PC-9 (cell line): ENCODE results near the gene TRABD2B. TPM values are rescaled to one million over a fixed set of nuclear protein-coding genes. Genes with fewer than 3 reads are reported as not detected.

Experiments used
- BruUV-seq: library from RNA; stranded (reverse); fragments of 400-500 nt; replicated peaks from 2 replicates; lab custom pipeline; 2021; lab: Mats Ljungman, UMichigan
- CTCF ChIA-PET: fragments of 300-600 bp; sonication (Branson Sonifier 250); formaldehyde crosslinking; loops from one replicate; lab custom pipeline; 2022; ENCODE audit warnings: antibody characterized with exemption; lab: Charles Lee
- POLR2A ChIA-PET: fragments of 300-600 bp; sonication (Branson Sonifier 250); formaldehyde crosslinking; loops from one replicate; lab custom pipeline; 2022; ENCODE audit warnings: antibody characterized with exemption; ENCODE audit not compliant: unreplicated experiment; lab: Charles Lee
- DNase-seq, 2 experiments: peaks; one replicate each; pipeline versions ENCODE4 v3.0.0 to v3.0.0-alpha.2; 2015 to 2022; ENCODE audit warnings: mixed read lengths in 1 of 2
- H2AFZ ChIP-seq: fragments of 200-600 bp; sonication (generic); 2 replicates; pipeline ENCODE4 v1.8.1; 2017; ENCODE audit warnings: antibody characterized with exemption
- H3F3A ChIP-seq: fragments of 200-600 bp; sonication (generic); 2 replicates; pipeline ENCODE4 v1.8.1; 2017; ENCODE audit warnings: antibody characterized with exemption, mild to moderate bottlenecking, low read depth; ENCODE audit not compliant: insufficient read depth
- H3K27ac ChIP-seq: fragments of 200-600 bp; sonication (generic); 2 replicates; pipeline ENCODE4 v1.6.1; 2016; ENCODE audit warnings: mixed run types
- H3K27me3 ChIP-seq: fragments of 200-600 bp; sonication (generic); 2 replicates; pipeline ENCODE4 v1.6.1; 2016; ENCODE audit warnings: low read depth, mixed run types; ENCODE audit not compliant: insufficient read depth
- H3K36me3 ChIP-seq: fragments of 200-600 bp; sonication (generic); 2 replicates; pipeline ENCODE4 v1.6.1; 2016; ENCODE audit warnings: low read depth, mixed run types
- H3K4me1 ChIP-seq: fragments of 200-600 bp; sonication (generic); replicated peaks from 2 replicates; pipeline ENCODE4 v1.6.1; 2016; ENCODE audit warnings: mixed run types; ENCODE audit not compliant: insufficient read depth
- H3K4me2 ChIP-seq: fragments of 200-600 bp; sonication (generic); 2 replicates; pipeline ENCODE4 v1.6.1; 2017; ENCODE audit warnings: mixed run types
- H3K4me3 ChIP-seq: fragments of 200-600 bp; sonication (generic); 2 replicates; pipeline ENCODE4 v1.6.1; 2016; ENCODE audit warnings: mixed run types
- H3K79me2 ChIP-seq: fragments of 200-600 bp; sonication (generic); 2 replicates; pipeline ENCODE4 v1.6.1; 2017; ENCODE audit warnings: low read depth, mixed run types
- H3K9me2 ChIP-seq: fragments of 200-600 bp; sonication (generic); 2 replicates; pipeline ENCODE4 v1.8.1; 2017; ENCODE audit warnings: mild to moderate bottlenecking; ENCODE audit not compliant: insufficient read depth
- H3K9me3 ChIP-seq: fragments of 200-600 bp; sonication (generic); 2 replicates; pipeline ENCODE4 v1.8.1; 2016; ENCODE audit warnings: low read depth; ENCODE audit not compliant: insufficient read depth
- H4K20me1 ChIP-seq: fragments of 200-600 bp; sonication (generic); 2 replicates; pipeline ENCODE4 v1.8.1; 2017; ENCODE audit not compliant: insufficient read depth
- CTCF ChIP-seq: fragments of 200-600 bp; sonication (generic); conservative IDR thresholded peaks from 2 replicates; pipeline ENCODE4 v1.6.1; 2017; ENCODE audit warnings: mixed run types, antibody characterized with exemption, mild to moderate bottlenecking, moderate library complexity
- EZH2 ChIP-seq: fragments of 200-600 bp; sonication (generic); IDR thresholded peaks from 2 replicates; pipeline ENCODE4 v1.8.0; 2017; ENCODE audit warnings: antibody characterized with exemption, low read depth
- intact Hi-C: fragments of 100-400 bp; cut with micrococcal nuclease; formaldehyde crosslinking; loops from one replicate; pipeline ENCODE4 v1.10.0; 2022; ENCODE audit not compliant: unreplicated experiment
- total RNA-seq: library from RNA; stranded (reverse); gene quantifications from 2 replicates; pipeline ENCODE4 v1.2.3, GENCODE V29; 2021

The TRABD2B gene
- total RNA-seq, 1 experiment from 2014 or later = not detected

GRCh38 chr1:47774986-47775834 lies 222.0 kb downstream of the TRABD2B start:
- H3K4me1 ChIP-seq = no peaks in the 10 kb centered on the region
- DNase-seq = no peak
- no peak for TF ChIP-seq EZH2
- no peak for TF ChIP-seq CTCF
- no peaks in the 10 kb centered on the region for H3F3A ChIP-seq
- H3K36me3 ChIP-seq = no peaks in the 10 kb centered on the region
- ChIA-PET POLR2A (no interaction called here), CTCF (no interaction called here)
- H3K9me3 ChIP-seq = no peaks in the 10 kb centered on the region
- intact Hi-C loops = no loop called here
- no peaks in the 10 kb centered on the region for H3K79me2 ChIP-seq
- H3K27me3 ChIP-seq = peaks cover 25% of the 10 kb centered on the region; the same call in 1 of the 2 replicates
- no peaks in the 10 kb centered on the region for H3K9me2 ChIP-seq
- no TSS peak for BruUV-seq
- no peak overlapping the region for H3K4me2 ChIP-seq
- no peaks in the 10 kb centered on the region for H4K20me1 ChIP-seq
- H2AFZ ChIP-seq = no peak overlapping the region
- no peak overlapping the region for H3K4me3 ChIP-seq
- H3K27ac ChIP-seq = no peak overlapping the region

- TF ChIP-seq EZH2 (no peak), CTCF (no peak)
- ChIA-PET POLR2A (no interaction called here), CTCF (interaction anchor here (0.6 kb wide), 1 partner anchor 336 kb away, joined by 5 read pairs; no protein-coding TSS in a partner anchor)
- no peak overlapping the region for H3K4me3 ChIP-seq
- no peaks in the 10 kb centered on the region for H3K9me2 ChIP-seq
- H3K27me3 ChIP-seq = peaks cover 25% of the 10 kb centered on the region; the same call in 1 of the 2 replicates
- no peaks in the 10 kb centered on the region for H3K36me3 ChIP-seq
- no peaks in the 10 kb centered on the region for H3K9me3 ChIP-seq
- no peaks in the 10 kb centered on the region for H4K20me1 ChIP-seq
- no peak overlapping the region for H2AFZ ChIP-seq
- DNase-seq = no peak
- H3K4me2 ChIP-seq = no peak overlapping the region
- no TSS peak for BruUV-seq
- H3K27ac ChIP-seq = no peak overlapping the region
- intact Hi-C loops = no loop called here
- H3F3A ChIP-seq = no peaks in the 10 kb centered on the region
- no peaks in the 10 kb centered on the region for H3K79me2 ChIP-seq
- no peaks in the 10 kb centered on the region for H3K4me1 ChIP-seq
Observed at GRCh38 chr1:47772960-47773682, 224.1 kb downstream of the TRABD2B start.

- Histone ChIP-seq H3K27ac (no peak overlapping the region), H3K9me2 (no peaks in the 10 kb centered on the region), H3F3A (no peaks in the 10 kb centered on the region), H3K9me3 (no peaks in the 10 kb centered on the region), H3K4me2 (no peak overlapping the region), H4K20me1 (no peaks in the 10 kb centered on the region), H3K4me1 (no peaks in the 10 kb centered on the region), H3K4me3 (no peak overlapping the region), H3K36me3 (no peaks in the 10 kb centered on the region), H3K79me2 (no peaks in the 10 kb centered on the region), H2AFZ (no peak overlapping the region), H3K27me3 (peaks cover 25% of the 10 kb centered on the region; the same call in 1 of the 2 replicates)
- intact Hi-C loops = no loop called here
- no peak for DNase-seq
- ChIA-PET POLR2A (no interaction called here), CTCF (interaction anchor here (0.6 kb wide), 1 partner anchor 335 kb away, joined by 5 read pairs; no protein-coding TSS in a partner anchor)
- no TSS peak for BruUV-seq
- TF ChIP-seq CTCF (no peak), EZH2 (no peak)
Observed at GRCh38 chr1:47772281-47772680, 224.9 kb downstream of the TRABD2B start.
